Measurements from ENCODE around the gene NFKBIE. TPM values are rescaled to one million over a fixed set of nuclear protein-coding genes. Genes with fewer than 3 reads are reported as not detected.

Gene NFKBIE
- total RNA-seq, 3 donors from 2014 or later: 4.0 to 25.9 (median 14.4) TPM

- Histone ChIP-seq H3K4me1 (peaks cover 15 to 21% of the 10 kb centered on the region in 2 donors), H3K36me3 (no peaks in the 10 kb centered on the region), H3K9me3 (no peaks in the 10 kb centered on the region), H3K4me3 (no peak overlapping the region), H3K27me3 (no peaks in the 10 kb centered on the region), H3K27ac (no peak overlapping the region)
- TF ChIP-seq POLR2AphosphoS5 (IDR thresholded peaks at IDR 0.05) (no peak), POLR2A (IDR thresholded peaks at IDR 0.05) (no peak), CTCF (IDR thresholded peaks at IDR 0.05) (no peak)
- intact Hi-C loops (cut with DNase I; ENCODE audit: low total_unique reads): no loop called here
- no peak for DNase-seq (ENCODE audit: low spot score in 2 of 2)
Observed at GRCh38 chr6:44261581-44261980, 3.8 kb downstream of the NFKBIE start.

GRCh38 chr6:44260451-44261297, 4.7 kb downstream of the NFKBIE start:
- DNase-seq (ENCODE audit: low spot score in 2 of 2): no peak
- Histone ChIP-seq H3K4me3 (no peak overlapping the region), H3K27me3 (no peaks in the 10 kb centered on the region), H3K4me1 (peaks cover 20 to 30% of the 10 kb centered on the region in 2 donors), H3K9me3 (no peaks in the 10 kb centered on the region), H3K27ac (no peak overlapping the region), H3K36me3 (no peaks in the 10 kb centered on the region)
- TF ChIP-seq POLR2AphosphoS5 (IDR thresholded peaks at IDR 0.05): no peak
- TF ChIP-seq CTCF (IDR thresholded peaks at IDR 0.05): no peak
- no peak for TF ChIP-seq POLR2A (IDR thresholded peaks at IDR 0.05)
- intact Hi-C loops (cut with DNase I; ENCODE audit: low total_unique reads): no loop called here

- Histone ChIP-seq H3K4me1 (peaks cover 20 to 30% of the 10 kb centered on the region in 2 donors), H3K27me3 (no peaks in the 10 kb centered on the region), H3K36me3 (no peaks in the 10 kb centered on the region), H3K27ac (no peak overlapping the region), H3K4me3 (no peak overlapping the region), H3K9me3 (no peaks in the 10 kb centered on the region)
- intact Hi-C loops (cut with DNase I; ENCODE audit: low total_unique reads): no loop called here
- TF ChIP-seq POLR2A (IDR thresholded peaks at IDR 0.05) (no peak), POLR2AphosphoS5 (IDR thresholded peaks at IDR 0.05) (no peak), CTCF (IDR thresholded peaks at IDR 0.05) (no peak)
- no peak for DNase-seq (ENCODE audit: low spot score in 2 of 2)
Observed at GRCh38 chr6:44260011-44260410, 5.3 kb downstream of the NFKBIE start.

- no peak for DNase-seq (ENCODE audit: low spot score in 2 of 2)
- TF ChIP-seq POLR2AphosphoS5 (IDR thresholded peaks at IDR 0.05): no peak
- TF ChIP-seq CTCF (IDR thresholded peaks at IDR 0.05): no peak
- no peak for TF ChIP-seq POLR2A (IDR thresholded peaks at IDR 0.05)
- Histone ChIP-seq H3K36me3 (no peaks in the 10 kb centered on the region), H3K4me3 (no peak overlapping the region), H3K4me1 (peaks cover 13 to 24% of the 10 kb centered on the region in 2 donors), H3K9me3 (no peaks in the 10 kb centered on the region), H3K27me3 (no peaks in the 10 kb centered on the region), H3K27ac (no peak overlapping the region)
- intact Hi-C loops (cut with DNase I; ENCODE audit: low total_unique reads): no loop called here
Observed at GRCh38 chr6:44258921-44259320, 6.4 kb downstream of the NFKBIE start.

GRCh38 chr6:44258325-44258863, 7.0 kb downstream of the NFKBIE start:
- TF ChIP-seq POLR2AphosphoS5 (IDR thresholded peaks at IDR 0.05) (no peak), POLR2A (IDR thresholded peaks at IDR 0.05) (no peak), CTCF (IDR thresholded peaks at IDR 0.05) (no peak)
- intact Hi-C loops (cut with DNase I; ENCODE audit: low total_unique reads): no loop called here
- Histone ChIP-seq H3K4me1 (peaks cover 11 to 20% of the 10 kb centered on the region in 2 donors), H3K36me3 (no peaks in the 10 kb centered on the region), H3K9me3 (no peaks in the 10 kb centered on the region), H3K27ac (peak overlapping the region; percentile 93 to 98), H3K4me3 (no peak overlapping the region), H3K27me3 (no peaks in the 10 kb centered on the region)
- no peak for DNase-seq (ENCODE audit: low spot score in 2 of 2)
